GM19372 (cell line): ENCODE data around the gene HIGD2A.

Experiments
- ATAC-seq: cut with Tn5 transposase; IDR thresholded peaks from one replicate; pipeline ENCODE4 v1.9.1; 2021; ENCODE audit warnings: mild to moderate bottlenecking, low read depth, moderate library complexity; ENCODE audit not compliant: unreplicated experiment

HIGD2A gene

GRCh38 chr5:176368726-176369125 lies 19.8 kb upstream of the HIGD2A start:
- ATAC-seq, result no peak

- no peak for ATAC-seq
Measured at GRCh38 chr5:176369934-176370711, 18.4 kb upstream of the HIGD2A start.

GRCh38 chr5:176371621-176372539 lies 16.7 kb upstream of the HIGD2A start:
- no peak for ATAC-seq

GRCh38 chr5:176373100-176373818 lies 15.3 kb upstream of the HIGD2A start:
- no peak for ATAC-seq

GRCh38 chr5:176379881-176380280 lies 8.7 kb upstream of the HIGD2A start:
- no peak for ATAC-seq

GRCh38 chr5:176381423-176381822 lies 7.1 kb upstream of the HIGD2A start:
- no peak for ATAC-seq

GRCh38 chr5:176381979-176382378 lies 6.6 kb upstream of the HIGD2A start:
- no peak for ATAC-seq

- no peak for ATAC-seq
Measured at GRCh38 chr5:176382721-176383120, 5.8 kb upstream of the HIGD2A start.

- no peak for ATAC-seq
Measured at GRCh38 chr5:176383248-176383905, 5.2 kb upstream of the HIGD2A start.

GRCh38 chr5:176383961-176384360 lies 4.6 kb upstream of the HIGD2A start:
- no peak for ATAC-seq

GRCh38 chr5:176384366-176384930 lies 4.1 kb upstream of the HIGD2A start:
- ATAC-seq, result no peak

- ATAC-seq, result no peak
Measured at GRCh38 chr5:176384991-176385390, 3.6 kb upstream of the HIGD2A start.

GRCh38 chr5:176386491-176386890 lies 2.1 kb upstream of the HIGD2A start:
- no peak for ATAC-seq

GRCh38 chr5:176387384-176387925 lies 1.1 kb upstream of the HIGD2A start:
- ATAC-seq, result no peak

- ATAC-seq, result peak; percentile 0
Measured at GRCh38 chr5:176388003-176388443, 528 bp upstream of the HIGD2A start.

- ATAC-seq, result peak; percentile 35
Measured at GRCh38 chr5:176389135-176390123, 878 bp downstream of the HIGD2A start.

GRCh38 chr5:176391479-176391878 lies 2.9 kb downstream of the HIGD2A start:
- ATAC-seq, result no peak

- ATAC-seq, result no peak
Measured at GRCh38 chr5:176391999-176392398, 3.4 kb downstream of the HIGD2A start.

- no peak for ATAC-seq
Measured at GRCh38 chr5:176392526-176392925, 4.0 kb downstream of the HIGD2A start.
